Measurements from ENCODE around the gene TOLLIP.

DNA sequence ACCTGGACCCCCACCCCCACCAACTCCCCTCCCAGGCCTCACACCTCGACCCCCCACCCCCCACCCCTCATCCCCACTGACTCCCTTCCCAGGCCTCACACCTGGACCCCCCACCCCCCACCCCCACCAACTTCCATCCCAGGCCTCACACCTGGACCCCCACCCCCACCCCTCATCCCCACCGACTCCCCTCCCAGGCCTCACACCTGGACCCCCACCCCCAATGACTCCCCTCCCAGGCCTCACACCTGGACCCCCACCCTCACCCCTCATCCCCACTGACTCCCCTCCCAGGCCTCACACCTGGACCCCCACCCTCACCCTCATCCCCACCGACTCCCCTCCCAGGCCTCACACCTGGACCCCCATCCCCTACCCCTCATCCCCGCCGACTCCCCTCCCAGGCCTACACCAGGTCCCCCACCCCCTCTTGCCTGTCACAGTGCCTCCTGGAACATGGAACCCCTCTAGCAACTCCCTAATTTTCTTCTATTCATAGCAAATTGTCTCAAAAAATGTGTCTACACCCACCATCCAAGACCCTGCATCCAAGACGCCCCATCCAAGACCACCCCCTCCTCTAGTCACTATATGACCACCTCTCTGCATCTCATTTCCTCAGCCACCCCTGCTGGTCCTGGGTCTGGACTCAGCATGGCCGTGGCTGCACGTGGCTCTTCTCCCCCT is 43.4 kb upstream of the TOLLIP start:
- TF ChIP-seq, protein P1, sequence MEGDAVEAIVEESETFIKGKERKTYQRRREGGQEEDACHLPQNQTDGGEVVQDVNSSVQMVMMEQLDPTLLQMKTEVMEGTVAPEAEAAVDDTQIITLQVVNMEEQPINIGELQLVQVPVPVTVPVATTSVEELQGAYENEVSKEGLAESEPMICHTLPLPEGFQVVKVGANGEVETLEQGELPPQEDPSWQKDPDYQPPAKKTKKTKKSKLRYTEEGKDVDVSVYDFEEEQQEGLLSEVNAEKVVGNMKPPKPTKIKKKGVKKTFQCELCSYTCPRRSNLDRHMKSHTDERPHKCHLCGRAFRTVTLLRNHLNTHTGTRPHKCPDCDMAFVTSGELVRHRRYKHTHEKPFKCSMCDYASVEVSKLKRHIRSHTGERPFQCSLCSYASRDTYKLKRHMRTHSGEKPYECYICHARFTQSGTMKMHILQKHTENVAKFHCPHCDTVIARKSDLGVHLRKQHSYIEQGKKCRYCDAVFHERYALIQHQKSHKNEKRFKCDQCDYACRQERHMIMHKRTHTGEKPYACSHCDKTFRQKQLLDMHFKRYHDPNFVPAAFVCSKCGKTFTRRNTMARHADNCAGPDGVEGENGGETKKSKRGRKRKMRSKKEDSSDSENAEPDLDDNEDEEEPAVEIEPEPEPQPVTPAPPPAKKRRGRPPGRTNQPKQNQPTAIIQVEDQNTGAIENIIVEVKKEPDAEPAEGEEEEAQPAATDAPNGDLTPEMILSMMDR (IDR thresholded peaks at IDR 0.05): no peak
- TF ChIP-seq POLR2AphosphoS5 (IDR thresholded peaks at IDR 0.05) (no peak), POLR2A (IDR thresholded peaks at IDR 0.05) (no peak)
